Activated CD4-positive, alpha-beta T cell treated with anti-CD3 and anti-CD28 coated beads for 36 hours (primary cell): ENCODE data around the gene LRRFIP2. TPM values are rescaled to one million over a fixed set of nuclear protein-coding genes. Genes with fewer than 3 reads are reported as not detected.
"Not testable (repeated sequence)": the region's sequence is repeated elsewhere in the genome, so short reads cannot be mapped to it uniquely, and the experiment has no call there.

Source experiments
- ATAC-seq: fragments of 200-7000 bp; cut with Tn5 transposase; one replicate; pipeline ENCODE4 v1.10.0; 2021; ENCODE audit warnings: mild to moderate bottlenecking, moderate library complexity
- CTCF ChIA-PET: fragments of 350-600 bp; sonication (Branson Sonifier 250); formaldehyde crosslinking; loops from one replicate; lab custom pipeline; 2021; ENCODE audit warnings: antibody characterized with exemption; lab: Charles Lee
- POLR2A ChIA-PET: fragments of 350-600 bp; sonication (Branson Sonifier 250); formaldehyde crosslinking; loops from one replicate; lab custom pipeline; 2021; ENCODE audit warnings: antibody characterized with exemption, inconsistent platforms; lab: Charles Lee
- DNase-seq: peaks from one replicate; pipeline ENCODE4 v3.0.0-alpha.2; 2020
- H3K27ac Mint-ChIP-seq: one replicate; pipeline ENCODE4 v1.8.0; 2021; ENCODE audit warnings: mixed read lengths
- H3K27me3 Mint-ChIP-seq: one replicate; pipeline ENCODE4 v1.8.0; 2021; ENCODE audit warnings: mixed read lengths
- H3K36me3 Mint-ChIP-seq: one replicate; pipeline ENCODE4 v1.8.0; 2021; ENCODE audit warnings: low read depth, mixed read lengths
- H3K4me1 Mint-ChIP-seq: one replicate; pipeline ENCODE4 v1.8.0; 2021; ENCODE audit warnings: mixed read lengths
- H3K4me3 Mint-ChIP-seq: one replicate; pipeline ENCODE4 v1.8.0; 2021; ENCODE audit warnings: mild to moderate bottlenecking, moderate library complexity, mixed read lengths
- H3K9me3 Mint-ChIP-seq: one replicate; pipeline ENCODE4 v1.8.0; 2021; ENCODE audit warnings: low read depth, mixed read lengths
- intact Hi-C, 2 experiments: fragments of 100-400 bp; cut with DNase I in 1 of 2; cut with micrococcal nuclease in 1 of 2; formaldehyde crosslinking; loops; one replicate each; pipeline versions ENCODE4 v1.14.2 to v1.15.1; 2022 to 2024; cut with DNase I, micrococcal nuclease
- total RNA-seq, 2 experiments: library from RNA; stranded (reverse); gene quantifications; one replicate each; pipeline ENCODE4 v1.2.3, GENCODE V29; 2021

The LRRFIP2 gene
- total RNA-seq, 2 experiments from 2014 or later: 20.6 to 25.1 TPM

GRCh38 chr3:37210230-37210629, 35.8 kb upstream of the LRRFIP2 start:
- no peaks in the 10 kb centered on the region for H3K36me3 Mint-ChIP-seq
- no peaks in the 10 kb centered on the region for H3K9me3 Mint-ChIP-seq
- no peak for ATAC-seq
- intact Hi-C loops: loop anchor here (5.0 to 10.0 kb wide), 4 partner anchors 155 to 483 kb away; partner anchors contain the start of genes EPM2AIP1 (in 1 of the 2) and MLH1 (in 1 of the 2)
- ChIA-PET POLR2A (no interaction called here), CTCF (no interaction called here)
- no peak overlapping the region for H3K27ac Mint-ChIP-seq
- no peak for DNase-seq
- H3K4me3 Mint-ChIP-seq: no peak overlapping the region
- H3K27me3 Mint-ChIP-seq: no peaks in the 10 kb centered on the region
- peaks cover 2% of the 10 kb centered on the region for H3K4me1 Mint-ChIP-seq

- H3K36me3 Mint-ChIP-seq, H3K27ac Mint-ChIP-seq, ATAC-seq, POLR2A ChIA-PET, intact Hi-C loops, H3K9me3 Mint-ChIP-seq, DNase-seq, H3K4me3 Mint-ChIP-seq, H3K27me3 Mint-ChIP-seq, H3K4me1 Mint-ChIP-seq: not testable (repeated sequence)
- CTCF ChIA-PET: interaction anchor here (0.9 kb wide), 1 partner anchor 11 kb away, joined by 3 read pairs; no protein-coding TSS in a partner anchor
These were observed 34.2 kb upstream of the LRRFIP2 start for GRCh38 chr3:37208576-37208975.

- CTCF ChIA-PET: interaction anchor here (0.9 kb wide), 1 partner anchor 11 kb away, joined by 3 read pairs; no protein-coding TSS in a partner anchor
- DNase-seq, H3K4me1 Mint-ChIP-seq, ATAC-seq, H3K36me3 Mint-ChIP-seq, H3K4me3 Mint-ChIP-seq, POLR2A ChIA-PET, H3K27ac Mint-ChIP-seq, H3K9me3 Mint-ChIP-seq, H3K27me3 Mint-ChIP-seq, intact Hi-C loops: not testable (repeated sequence)
These were observed 33.6 kb upstream of the LRRFIP2 start for GRCh38 chr3:37208008-37208407.

- ATAC-seq, H3K9me3 Mint-ChIP-seq, H3K4me3 Mint-ChIP-seq, POLR2A ChIA-PET, H3K4me1 Mint-ChIP-seq, DNase-seq, intact Hi-C loops, CTCF ChIA-PET, H3K27me3 Mint-ChIP-seq, H3K36me3 Mint-ChIP-seq, H3K27ac Mint-ChIP-seq: not testable (repeated sequence)
These were observed 31.7 kb upstream of the LRRFIP2 start for GRCh38 chr3:37206041-37206440.

- intact Hi-C loops: no loop called here
- no peak overlapping the region for H3K27ac Mint-ChIP-seq
- no peaks in the 10 kb centered on the region for H3K36me3 Mint-ChIP-seq
- H3K4me1 Mint-ChIP-seq: no peaks in the 10 kb centered on the region
- H3K9me3 Mint-ChIP-seq: no peaks in the 10 kb centered on the region
- no peak for DNase-seq
- ChIA-PET POLR2A (interaction anchor here (0.7 kb wide), 1 partner anchor 74 kb away, joined by 3 read pairs; no protein-coding TSS in a partner anchor), CTCF (interaction anchor here (0.5 to 1.1 kb wide), 2 partner anchors 12 to 17 kb away, joined by 3 to 4 read pairs; no protein-coding TSS in a partner anchor)
- ATAC-seq: no peak
- no peaks in the 10 kb centered on the region for H3K27me3 Mint-ChIP-seq
- no peak overlapping the region for H3K4me3 Mint-ChIP-seq
These were observed 29.9 kb upstream of the LRRFIP2 start for GRCh38 chr3:37204314-37204713.

GRCh38 chr3:37202035-37202434, 27.7 kb upstream of the LRRFIP2 start:
- Mint-ChIP-seq H3K4me1 (no peaks in the 10 kb centered on the region), H3K27ac (no peak overlapping the region), H3K27me3 (peaks cover 2% of the 10 kb centered on the region), H3K4me3 (no peak overlapping the region), H3K9me3 (no peaks in the 10 kb centered on the region), H3K36me3 (no peaks in the 10 kb centered on the region)
- intact Hi-C loops: no loop called here
- DNase-seq: no peak
- ChIA-PET CTCF (no interaction called here), POLR2A (interaction anchor here (0.6 kb wide), 1 partner anchor 17 kb away, joined by 4 read pairs; no protein-coding TSS in a partner anchor)
- no peak for ATAC-seq

- Mint-ChIP-seq H3K4me3 (no peak overlapping the region), H3K27me3 (peaks cover 2% of the 10 kb centered on the region), H3K4me1 (no peaks in the 10 kb centered on the region), H3K36me3 (no peaks in the 10 kb centered on the region), H3K27ac (no peak overlapping the region), H3K9me3 (no peaks in the 10 kb centered on the region)
- CTCF ChIA-PET: no interaction called here
- POLR2A ChIA-PET: no interaction called here
- intact Hi-C loops: no loop called here
- DNase-seq (no peak), ATAC-seq (no peak)
These were observed 25.8 kb upstream of the LRRFIP2 start for GRCh38 chr3:37200141-37200540.

- Mint-ChIP-seq H3K4me3 (no peak overlapping the region), H3K27ac (no peak overlapping the region), H3K36me3 (no peaks in the 10 kb centered on the region), H3K9me3 (no peaks in the 10 kb centered on the region), H3K27me3 (peaks cover 2% of the 10 kb centered on the region), H3K4me1 (no peaks in the 10 kb centered on the region)
- no peak for ATAC-seq
- intact Hi-C loops: no loop called here
- DNase-seq: no peak
- CTCF ChIA-PET: no interaction called here
- POLR2A ChIA-PET: no interaction called here
These were observed 24.6 kb upstream of the LRRFIP2 start for GRCh38 chr3:37198996-37199395.

GRCh38 chr3:37198547-37198946, 24.2 kb upstream of the LRRFIP2 start:
- no peak overlapping the region for H3K27ac Mint-ChIP-seq
- POLR2A ChIA-PET: no interaction called here
- no peaks in the 10 kb centered on the region for H3K9me3 Mint-ChIP-seq
- intact Hi-C loops: no loop called here
- CTCF ChIA-PET: no interaction called here
- DNase-seq (no peak), ATAC-seq (no peak)
- H3K27me3 Mint-ChIP-seq: peaks cover 2% of the 10 kb centered on the region
- H3K36me3 Mint-ChIP-seq: no peaks in the 10 kb centered on the region
- no peak overlapping the region for H3K4me3 Mint-ChIP-seq
- H3K4me1 Mint-ChIP-seq: no peaks in the 10 kb centered on the region

- no peak for DNase-seq
- Mint-ChIP-seq H3K4me1 (no peaks in the 10 kb centered on the region), H3K36me3 (no peaks in the 10 kb centered on the region), H3K4me3 (no peak overlapping the region), H3K9me3 (no peaks in the 10 kb centered on the region), H3K27me3 (peaks cover 2% of the 10 kb centered on the region), H3K27ac (no peak overlapping the region)
- ChIA-PET CTCF (no interaction called here), POLR2A (no interaction called here)
- intact Hi-C loops: no loop called here
- no peak for ATAC-seq
These were observed 23.5 kb upstream of the LRRFIP2 start for GRCh38 chr3:37197810-37198371.

- Mint-ChIP-seq H3K4me1 (no peaks in the 10 kb centered on the region), H3K27me3 (peaks cover 2% of the 10 kb centered on the region), H3K36me3 (no peaks in the 10 kb centered on the region), H3K27ac (no peak overlapping the region), H3K4me3 (no peak overlapping the region), H3K9me3 (no peaks in the 10 kb centered on the region)
- intact Hi-C loops: no loop called here
- ATAC-seq (no peak), DNase-seq (no peak)
- ChIA-PET POLR2A (no interaction called here), CTCF (interaction anchor here (0.6 kb wide), 1 partner anchor 159 kb away, joined by 3 read pairs; no protein-coding TSS in a partner anchor)
These were observed 20.2 kb upstream of the LRRFIP2 start for GRCh38 chr3:37194533-37194932.

- ATAC-seq (no peak), DNase-seq (no peak)
- ChIA-PET CTCF (interaction anchor here (0.7 kb wide), 1 partner anchor 21 kb away, joined by 3 read pairs; no protein-coding TSS in a partner anchor), POLR2A (no interaction called here)
- Mint-ChIP-seq H3K9me3 (no peaks in the 10 kb centered on the region), H3K27ac (no peak overlapping the region), H3K4me1 (no peaks in the 10 kb centered on the region), H3K4me3 (no peak overlapping the region), H3K27me3 (no peaks in the 10 kb centered on the region), H3K36me3 (no peaks in the 10 kb centered on the region)
- intact Hi-C loops: no loop called here
These were observed 16.3 kb upstream of the LRRFIP2 start for GRCh38 chr3:37190667-37191066.
